Adrenal gland (tissue), 5 donors: ENCODE data around the gene CKAP2L.

ENCODE experiments used
- POLR2A ChIP-seq, 2 donors: fragments of 450-650 bp; IDR thresholded peaks; one replicate each; pipeline ENCODE4 v1.6.1; 2017; ENCODE audit warnings: antibody characterized with exemption in 2 of 2, mild to moderate bottlenecking in 2 of 2, moderate library complexity in 1 of 2
- TF ChIP-seq, protein P1 (sequence below), 6 experiments: fragments of 450-650 bp in 4 of 6; fragments of 200-600 bp in 2 of 6; sonication (generic) in 1 of 6; IDR thresholded peaks; 1 replicate in 5 of 6; 2 replicates in 1 of 6; pipeline versions ENCODE4 v1.5.1 to v1.8.0; 2016 to 2021; ENCODE audit warnings: antibody characterized with exemption in 6 of 6, mild to moderate bottlenecking in 2 of 6, moderate library complexity in 1 of 6
- donor health status: DM: no; HTN: no; CAD: no.

GRCh38 chr2:112728378-112729175 lies 35.8 kb downstream of the CKAP2L start:
- no peak for TF ChIP-seq POLR2A (IDR thresholded peaks at IDR 0.05)
- TF ChIP-seq, protein P1, sequence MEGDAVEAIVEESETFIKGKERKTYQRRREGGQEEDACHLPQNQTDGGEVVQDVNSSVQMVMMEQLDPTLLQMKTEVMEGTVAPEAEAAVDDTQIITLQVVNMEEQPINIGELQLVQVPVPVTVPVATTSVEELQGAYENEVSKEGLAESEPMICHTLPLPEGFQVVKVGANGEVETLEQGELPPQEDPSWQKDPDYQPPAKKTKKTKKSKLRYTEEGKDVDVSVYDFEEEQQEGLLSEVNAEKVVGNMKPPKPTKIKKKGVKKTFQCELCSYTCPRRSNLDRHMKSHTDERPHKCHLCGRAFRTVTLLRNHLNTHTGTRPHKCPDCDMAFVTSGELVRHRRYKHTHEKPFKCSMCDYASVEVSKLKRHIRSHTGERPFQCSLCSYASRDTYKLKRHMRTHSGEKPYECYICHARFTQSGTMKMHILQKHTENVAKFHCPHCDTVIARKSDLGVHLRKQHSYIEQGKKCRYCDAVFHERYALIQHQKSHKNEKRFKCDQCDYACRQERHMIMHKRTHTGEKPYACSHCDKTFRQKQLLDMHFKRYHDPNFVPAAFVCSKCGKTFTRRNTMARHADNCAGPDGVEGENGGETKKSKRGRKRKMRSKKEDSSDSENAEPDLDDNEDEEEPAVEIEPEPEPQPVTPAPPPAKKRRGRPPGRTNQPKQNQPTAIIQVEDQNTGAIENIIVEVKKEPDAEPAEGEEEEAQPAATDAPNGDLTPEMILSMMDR (IDR thresholded peaks at IDR 0.05), result no peak
